ENCODE data around the gene BMP7.
"Not testable (repeated sequence)": the region's sequence is repeated elsewhere in the genome, so short reads cannot be mapped to it uniquely, and the experiment has no call there.

The BMP7 gene

GRCh38 chr20:57167971-57168701, 98.3 kb downstream of the BMP7 start:
- DNase-seq (ENCODE audit: low read depth): no peak

DNA sequence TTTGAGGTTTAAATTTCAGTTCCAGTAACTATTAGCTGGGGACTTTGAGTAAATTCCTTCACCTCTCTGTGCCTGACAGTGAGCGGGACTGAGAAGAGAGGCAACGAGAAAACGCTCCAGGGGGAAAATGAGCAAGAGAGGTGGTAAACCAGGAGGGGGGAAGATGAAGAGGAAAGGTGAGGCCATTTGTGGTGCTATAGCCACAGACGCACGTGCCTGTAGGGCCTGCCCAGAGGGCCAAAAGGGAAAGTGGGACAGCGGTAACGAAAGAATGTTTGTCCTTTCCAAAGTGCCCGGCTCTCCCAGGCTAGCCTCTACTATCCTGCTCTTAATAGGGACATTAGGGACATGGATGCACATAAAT, 99.2 kb downstream of the BMP7 start:
- DNase-seq (ENCODE audit: low read depth): no peak

- no peak for DNase-seq (ENCODE audit: low read depth)
These were observed 99.7 kb downstream of the BMP7 start for GRCh38 chr20:57166568-57167291.

DNA sequence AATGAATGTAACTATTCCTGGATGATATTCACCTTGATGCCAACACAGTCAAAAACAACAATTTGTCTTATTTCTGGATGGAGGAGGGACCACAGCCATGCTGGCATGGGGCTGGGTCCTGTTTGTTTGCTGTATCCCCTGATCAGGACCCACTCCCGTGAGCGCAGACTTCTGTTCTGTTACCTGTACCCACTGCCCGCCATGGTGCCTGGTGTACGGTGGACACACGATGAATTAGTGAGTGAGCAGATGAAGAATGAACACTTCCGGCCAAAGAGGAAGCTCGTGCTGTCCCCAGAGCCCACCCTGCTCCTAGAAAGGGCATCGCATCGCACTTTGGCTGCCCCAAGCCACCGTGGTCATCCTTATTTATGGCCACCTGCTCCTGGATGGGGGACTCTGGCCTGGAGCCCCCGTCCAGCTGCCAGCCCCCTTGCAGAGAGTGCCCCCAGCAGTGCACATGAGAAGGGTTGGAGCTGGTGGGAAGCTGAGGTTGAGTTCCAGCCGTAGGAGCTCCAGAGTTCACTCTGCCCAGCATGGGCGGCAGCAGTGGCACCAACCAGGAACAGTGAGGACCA, 100.9 kb downstream of the BMP7 start:
- no peak for DNase-seq (ENCODE audit: low read depth)

GRCh38 chr20:57164872-57165271, 101.6 kb downstream of the BMP7 start:
- DNase-seq (ENCODE audit: low read depth): no peak

DNA sequence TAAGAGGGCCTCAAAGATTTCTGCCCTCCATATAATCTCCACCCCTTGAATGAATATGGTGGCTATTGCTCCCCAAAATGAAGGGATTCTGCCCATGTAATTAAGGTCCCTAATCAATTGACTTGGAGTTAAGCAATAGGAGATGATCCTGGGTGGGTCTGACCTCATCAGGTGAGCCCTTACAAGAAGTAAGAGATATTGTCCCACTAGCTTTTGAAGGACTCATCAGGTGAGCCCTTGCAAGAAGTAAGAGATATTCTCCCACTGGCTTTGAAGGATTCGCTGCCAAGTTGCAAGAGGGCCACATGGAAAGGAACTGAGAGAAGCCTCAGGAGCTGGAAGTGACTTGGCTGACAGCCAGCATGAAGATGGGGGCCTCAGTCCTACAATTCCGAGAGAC, 103.4 kb downstream of the BMP7 start:
- DNase-seq (ENCODE audit: low read depth): no peak

DNA sequence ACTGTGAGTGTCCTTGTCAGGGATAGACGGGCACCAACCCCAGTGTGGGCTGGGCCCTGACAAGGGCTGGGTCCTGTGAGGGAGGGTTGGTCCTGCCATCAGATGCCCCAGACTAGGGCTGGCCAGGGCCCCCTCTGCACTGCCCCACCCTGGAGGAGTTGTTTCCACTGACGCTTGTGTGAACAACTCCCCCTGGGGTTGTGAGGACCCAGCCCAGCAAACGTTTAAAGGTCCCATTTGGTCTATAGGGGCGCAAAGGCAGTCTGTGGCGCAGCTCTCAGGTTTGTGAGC, 104.1 kb downstream of the BMP7 start:
- DNase-seq (ENCODE audit: low read depth): no peak

DNA sequence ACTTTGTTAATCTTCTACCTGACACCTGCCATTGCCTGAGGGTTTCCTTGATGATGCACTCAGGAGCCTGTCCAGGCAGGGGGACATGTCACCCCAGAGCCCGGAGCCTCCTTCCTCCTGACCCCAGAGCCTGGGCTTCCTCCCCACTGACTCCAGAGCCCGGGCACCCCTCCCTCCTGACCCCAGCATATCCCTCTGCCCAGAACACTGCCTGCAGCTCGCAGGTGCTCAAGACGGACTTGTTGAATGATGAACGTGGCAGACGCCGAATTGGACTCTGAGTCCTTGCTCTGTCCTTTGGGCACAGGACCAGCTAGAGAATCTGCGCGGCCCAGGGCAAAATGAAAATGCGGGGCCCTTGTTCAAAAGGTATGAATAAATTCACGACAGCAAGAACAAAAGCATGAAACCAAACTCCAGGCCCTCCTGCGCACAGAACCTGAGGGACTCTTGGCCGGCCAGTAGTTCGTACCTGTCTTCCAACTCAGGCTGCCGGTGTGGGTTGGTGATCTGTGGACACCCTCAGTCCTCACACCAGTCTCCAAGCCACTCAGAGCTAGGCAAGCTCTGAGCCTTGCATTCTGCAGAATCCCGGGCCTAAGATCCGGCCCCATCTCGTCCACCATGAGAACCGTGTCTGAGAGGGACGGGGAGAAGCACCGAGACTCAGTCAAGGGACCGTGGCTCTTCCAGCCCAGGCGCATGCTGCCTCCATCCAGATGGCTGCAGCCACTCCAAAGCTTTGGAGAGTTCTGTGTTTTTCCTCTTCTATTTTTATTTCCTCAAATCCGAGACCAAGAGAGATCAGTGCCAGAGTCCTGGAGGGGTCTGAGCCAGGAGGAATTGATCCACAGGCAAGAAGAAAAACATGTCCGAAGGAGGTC, 104.7 kb downstream of the BMP7 start:
- no peak for DNase-seq (ENCODE audit: low read depth)

DNA sequence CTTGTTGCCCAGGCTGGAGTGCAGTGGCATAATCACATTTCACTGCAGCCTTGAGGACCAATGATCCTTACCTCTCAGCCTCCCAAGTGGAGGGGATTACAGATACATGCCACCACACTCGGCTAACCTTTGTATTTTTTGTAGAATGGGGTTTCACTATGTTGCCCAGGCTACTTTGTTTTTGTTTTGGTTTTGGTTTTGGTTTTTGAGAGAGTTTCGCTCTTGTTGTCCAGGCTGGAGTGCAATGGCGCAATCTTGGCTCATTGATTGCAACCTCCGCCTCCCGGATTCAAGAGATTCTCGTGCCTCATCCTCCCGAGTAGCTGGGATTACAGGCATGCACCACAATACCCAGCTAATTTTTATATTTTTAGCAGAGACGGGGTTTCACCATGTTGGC, 105.5 kb downstream of the BMP7 start:
- no peak for DNase-seq (ENCODE audit: low read depth)

- no peak for DNase-seq (ENCODE audit: low read depth)
These were observed 106.4 kb downstream of the BMP7 start for GRCh38 chr20:57159945-57160610.

DNA sequence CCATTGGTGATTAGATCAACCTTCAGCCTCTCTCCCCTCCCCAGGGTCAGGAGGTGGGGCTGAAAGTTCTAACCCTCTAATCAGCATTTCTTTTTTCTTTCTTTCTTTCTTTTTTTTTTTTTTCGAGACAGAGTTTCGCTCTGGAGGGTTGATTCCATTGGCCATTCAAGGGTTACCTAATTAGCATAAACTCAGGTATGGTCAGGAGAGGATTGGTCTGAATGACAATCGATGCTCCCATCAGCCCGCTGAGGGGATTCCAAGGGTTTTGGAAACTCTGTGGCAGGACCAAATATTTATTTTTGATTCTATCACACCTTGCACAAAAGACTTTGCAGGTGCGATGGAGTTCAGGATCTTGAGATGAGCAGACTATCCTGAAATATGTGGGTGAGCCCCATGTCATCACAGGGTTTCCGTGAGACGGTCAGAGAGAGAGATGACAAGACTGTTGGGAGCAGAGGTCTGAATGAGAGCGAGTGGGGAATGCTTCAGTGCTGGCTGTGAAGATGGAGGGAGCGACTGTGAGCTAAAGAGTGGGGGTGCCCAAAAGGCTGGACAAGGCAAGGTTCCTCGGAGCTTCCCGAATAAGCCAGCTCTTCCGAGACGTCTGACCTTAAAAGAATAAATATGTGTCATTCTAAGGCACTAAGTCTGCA, 107.1 kb downstream of the BMP7 start:
- no peak for DNase-seq (ENCODE audit: low read depth)

DNA sequence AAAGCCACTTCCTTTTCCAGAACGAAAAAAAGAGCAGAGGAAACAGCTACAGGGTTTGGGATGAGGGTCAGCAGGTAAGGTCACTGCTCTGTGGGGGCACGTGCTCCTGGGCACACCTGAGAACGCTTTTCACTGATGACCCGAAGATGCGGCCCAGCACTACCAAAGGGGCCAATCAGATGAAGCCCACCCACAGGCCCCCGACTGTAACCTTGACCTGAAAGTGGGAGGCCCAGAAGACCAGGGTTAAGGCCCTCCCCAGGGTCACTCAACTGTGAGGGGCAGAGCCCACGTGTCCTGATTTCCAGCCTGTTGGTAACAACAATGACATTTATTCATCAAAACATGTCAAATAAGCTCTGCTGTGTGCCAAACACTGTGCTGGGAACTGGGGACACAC, 108.0 kb downstream of the BMP7 start:
- DNase-seq (ENCODE audit: low read depth): no peak

- DNase-seq (ENCODE audit: low read depth): not testable (repeated sequence)
These were observed 108.7 kb downstream of the BMP7 start for GRCh38 chr20:57157787-57158186.

DNA sequence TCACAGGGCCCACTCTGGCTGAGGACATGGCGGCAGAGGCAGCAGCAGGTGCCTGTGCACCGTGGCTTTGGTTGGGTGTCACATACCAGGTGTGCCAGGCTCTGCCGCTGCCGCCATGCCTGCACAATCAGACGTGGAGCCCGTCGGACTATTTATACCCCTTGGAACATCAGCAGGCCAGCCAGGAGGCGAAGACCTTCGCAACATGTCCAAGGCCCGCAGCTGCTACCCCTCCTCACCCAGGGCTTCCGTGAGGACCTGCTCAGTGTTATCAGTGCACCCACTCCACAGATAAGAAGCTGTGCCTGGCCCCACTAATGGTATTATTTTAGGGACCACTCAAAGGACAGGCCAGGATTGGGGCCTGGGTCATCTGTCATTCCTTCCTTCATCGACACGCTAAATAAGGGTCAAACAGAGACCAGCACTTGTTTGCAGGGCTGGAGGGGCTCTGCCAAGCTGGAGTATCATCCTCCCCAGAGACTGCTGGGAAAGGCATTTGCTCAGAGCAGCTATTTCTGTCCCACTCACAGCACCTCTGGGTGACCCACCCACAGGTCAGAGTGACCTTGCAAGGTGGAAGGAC, 109.2 kb downstream of the BMP7 start:
- no peak for DNase-seq (ENCODE audit: low read depth)

DNA sequence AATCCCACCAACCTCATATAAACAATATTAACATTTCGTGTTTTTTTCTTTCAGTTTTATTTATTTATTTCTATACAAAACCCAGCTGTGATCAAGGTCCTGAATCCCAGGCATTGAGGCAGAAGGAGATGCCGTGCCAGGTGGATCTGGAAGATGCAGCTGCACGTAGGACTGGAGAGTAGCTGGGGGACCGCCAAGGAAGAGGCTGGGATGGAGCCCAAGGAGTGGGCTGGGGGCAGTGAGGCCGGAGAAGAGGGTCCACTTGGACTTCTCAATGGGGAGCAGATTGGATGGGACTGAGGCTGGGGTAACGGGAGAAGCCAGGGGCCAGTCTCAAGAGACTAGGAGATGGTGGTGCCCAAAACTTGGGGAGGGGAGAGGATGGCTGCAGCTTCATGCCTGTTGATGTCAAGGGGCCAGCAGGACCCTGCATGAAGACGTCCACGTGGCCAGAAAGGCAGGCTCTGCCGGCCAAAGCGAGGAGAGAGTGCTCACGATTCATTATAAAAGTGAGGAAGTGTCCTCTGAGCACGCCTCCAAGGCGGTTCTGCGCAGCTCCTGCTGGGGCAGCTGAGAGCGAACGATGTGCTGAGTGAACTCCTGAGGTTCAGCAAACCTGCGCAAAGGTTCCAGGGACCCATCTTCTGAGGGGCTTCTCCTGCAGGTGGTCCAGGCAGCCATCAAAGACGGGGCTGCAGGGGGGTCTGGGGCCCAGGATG, 110.3 kb downstream of the BMP7 start:
- DNase-seq (ENCODE audit: low read depth): no peak

- DNase-seq (ENCODE audit: low read depth): no peak
These were observed 111.0 kb downstream of the BMP7 start for GRCh38 chr20:57155415-57155814.

GRCh38 chr20:57153238-57153905, 113.1 kb downstream of the BMP7 start:
- no peak for DNase-seq (ENCODE audit: low read depth)

DNA sequence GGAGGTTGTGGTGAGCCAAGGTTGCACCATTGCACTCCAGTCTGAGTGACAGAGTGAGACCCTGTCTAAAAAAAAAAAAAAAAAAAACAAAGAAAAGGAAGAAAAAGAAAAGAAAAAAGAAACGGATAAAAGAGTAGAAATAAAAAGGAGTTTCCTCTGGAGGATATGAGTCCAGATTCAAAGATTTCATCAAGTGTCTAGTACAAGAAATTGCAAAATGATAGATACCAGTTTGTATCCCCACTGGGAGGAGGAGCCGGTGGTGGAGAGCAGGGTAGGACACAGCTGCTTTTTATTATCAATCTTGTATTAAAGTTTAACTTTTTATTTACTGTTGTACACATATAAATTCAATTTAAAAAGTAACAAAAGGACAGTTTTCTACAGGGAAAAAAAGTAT, 113.9 kb downstream of the BMP7 start:
- no peak for DNase-seq (ENCODE audit: low read depth)

DNA sequence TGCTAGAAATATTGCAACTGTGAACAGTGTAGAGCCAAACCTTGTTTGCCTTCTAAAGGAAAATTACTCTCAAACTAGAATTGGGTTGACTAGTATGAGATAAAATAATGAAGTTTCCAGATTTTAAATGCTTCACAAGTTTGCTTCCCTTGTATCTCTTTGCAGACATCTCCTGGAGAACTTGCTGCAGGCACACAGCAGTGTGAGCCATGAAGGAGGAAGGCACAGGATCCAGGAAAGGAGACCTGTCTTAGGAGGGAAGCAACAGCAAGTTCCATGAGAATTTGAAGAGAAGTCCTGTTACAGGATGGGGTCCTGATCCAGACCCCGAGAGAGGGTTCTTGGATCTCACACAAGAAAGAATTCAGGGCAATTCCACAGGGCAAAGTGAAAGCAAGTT, 115.9 kb downstream of the BMP7 start:
- DNase-seq (ENCODE audit: low read depth): no peak

DNA sequence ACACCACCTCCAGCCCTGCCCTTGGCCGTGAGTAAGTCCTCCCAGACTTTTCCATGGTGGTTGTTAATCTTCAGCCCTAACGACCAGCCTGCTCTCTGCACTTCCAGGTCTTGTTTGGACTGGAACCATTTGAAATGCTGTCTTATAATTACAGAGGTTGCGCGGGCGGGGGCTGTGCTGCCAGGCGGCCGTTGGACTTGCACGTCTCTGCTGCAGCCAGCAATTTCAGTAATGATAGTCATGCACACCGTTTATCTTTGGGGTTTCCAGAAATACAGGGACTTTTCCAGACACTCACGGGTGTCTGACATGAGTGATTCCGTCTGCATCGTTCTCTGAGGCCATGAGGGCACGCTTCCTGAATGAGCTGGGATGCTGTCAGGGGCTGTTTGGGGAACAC, 118.2 kb downstream of the BMP7 start:
- no peak for DNase-seq (ENCODE audit: low read depth)

Measured in fibroblast of the conjunctiva (primary cell).